Neural progenitor cell (in vitro differentiated cells): ENCODE data around the gene TNFRSF18. TPM values are rescaled to one million over a fixed set of nuclear protein-coding genes. Genes with fewer than 3 reads are reported as not detected.

Experiments
- DNase-seq: peaks from one replicate; pipeline ENCODE4 v3.0.0-alpha.2; 2016; ENCODE audit warnings: low spot score
- H2AFZ ChIP-seq: fragments of 200-600 bp; sonication (generic); replicated peaks from 2 replicates; pipeline ENCODE4 v1.6.1; 2016; ENCODE audit warnings: antibody characterized with exemption
- H3F3A ChIP-seq: fragments of 200-600 bp; sonication (generic); 2 replicates; pipeline ENCODE4 v1.6.1; 2016; ENCODE audit warnings: antibody characterized with exemption, low read depth
- H3K27ac ChIP-seq: fragments of 200-600 bp; sonication (generic); 2 replicates; pipeline ENCODE4 v1.5.1; 2016; ENCODE audit warnings: mild to moderate bottlenecking
- H3K27me3 ChIP-seq: fragments of 200-600 bp; sonication (generic); 2 replicates; pipeline ENCODE4 v1.6.1; 2016; ENCODE audit warnings: mild to moderate bottlenecking, moderate library complexity
- H3K36me3 ChIP-seq: fragments of 200-600 bp; sonication (generic); 2 replicates; pipeline ENCODE4 v1.5.1; 2016
- H3K4me1 ChIP-seq: fragments of 200-600 bp; sonication (generic); 2 replicates; pipeline ENCODE4 v1.6.1; 2016; ENCODE audit warnings: mixed run types
- H3K4me2 ChIP-seq: fragments of 200-600 bp; sonication (generic); 2 replicates; pipeline ENCODE4 v1.6.1; 2016
- H3K4me3 ChIP-seq: fragments of 200-600 bp; sonication (generic); 2 replicates; pipeline ENCODE4 v1.5.1; 2016
- H3K79me2 ChIP-seq: fragments of 200-600 bp; sonication (generic); 2 replicates; pipeline ENCODE4 v1.6.1; 2016; ENCODE audit warnings: low read depth
- H3K9ac ChIP-seq: fragments of 200-600 bp; sonication (generic); 2 replicates; pipeline ENCODE4 v1.6.1; 2016
- H3K9me3 ChIP-seq: fragments of 200-600 bp; sonication (generic); 2 replicates; pipeline ENCODE4 v1.5.1; 2016; ENCODE audit warnings: low read depth
- H4K20me1 ChIP-seq: fragments of 200-600 bp; sonication (generic); 2 replicates; pipeline ENCODE4 v1.6.1; 2016; ENCODE audit warnings: low read depth
- H3K27ac Mint-ChIP-seq: 3 replicates; pipeline ENCODE4 v1.8.0; 2021; ENCODE audit warnings: mixed read lengths
- H3K27me3 Mint-ChIP-seq: 2 replicates; pipeline ENCODE4 v1.8.0; 2022; ENCODE audit warnings: low read depth, mild to moderate bottlenecking, inconsistent platforms, moderate library complexity, mixed read lengths; ENCODE audit not compliant: insufficient read depth
- H3K36me3 Mint-ChIP-seq: 3 replicates; pipeline ENCODE4 v1.8.0; 2021; ENCODE audit warnings: mixed read lengths
- H3K4me1 Mint-ChIP-seq: 3 replicates; pipeline ENCODE4 v1.8.0; 2021; ENCODE audit warnings: mixed read lengths
- H3K4me3 Mint-ChIP-seq: 3 replicates; pipeline ENCODE4 v1.8.0; 2021; ENCODE audit warnings: mild to moderate bottlenecking, moderate library complexity, mixed read lengths
- H3K9me3 Mint-ChIP-seq: 3 replicates; pipeline ENCODE4 v1.8.0; 2020; ENCODE audit warnings: mixed read lengths
- CTCF ChIP-seq: fragments of 200-600 bp; sonication (generic); IDR thresholded peaks from 2 replicates; pipeline ENCODE4 v1.5.1; 2017; ENCODE audit warnings: antibody characterized with exemption, mild to moderate bottlenecking
- EZH2 ChIP-seq: fragments of 200-600 bp; sonication (generic); IDR thresholded peaks from 2 replicates; pipeline ENCODE4 v1.6.1; 2017; ENCODE audit warnings: antibody characterized with exemption, mild to moderate bottlenecking, moderate library complexity
- EZH2phosphoT487 ChIP-seq: fragments of 200-600 bp; sonication (generic); IDR thresholded peaks from 2 replicates; pipeline ENCODE4 v1.6.1; 2017; ENCODE audit warnings: antibody characterized with exemption
- total RNA-seq: library from RNA; depleted of rRNA; stranded (reverse); fragments of >200 nt; gene quantifications from 2 replicates; pipeline ENCODE4 v1.2.3, GENCODE V29; 2015; ENCODE audit warnings: low replicate concordance

TNFRSF18 gene
- total RNA-seq, 1 donor from 2014 or later: not detected

DNA sequence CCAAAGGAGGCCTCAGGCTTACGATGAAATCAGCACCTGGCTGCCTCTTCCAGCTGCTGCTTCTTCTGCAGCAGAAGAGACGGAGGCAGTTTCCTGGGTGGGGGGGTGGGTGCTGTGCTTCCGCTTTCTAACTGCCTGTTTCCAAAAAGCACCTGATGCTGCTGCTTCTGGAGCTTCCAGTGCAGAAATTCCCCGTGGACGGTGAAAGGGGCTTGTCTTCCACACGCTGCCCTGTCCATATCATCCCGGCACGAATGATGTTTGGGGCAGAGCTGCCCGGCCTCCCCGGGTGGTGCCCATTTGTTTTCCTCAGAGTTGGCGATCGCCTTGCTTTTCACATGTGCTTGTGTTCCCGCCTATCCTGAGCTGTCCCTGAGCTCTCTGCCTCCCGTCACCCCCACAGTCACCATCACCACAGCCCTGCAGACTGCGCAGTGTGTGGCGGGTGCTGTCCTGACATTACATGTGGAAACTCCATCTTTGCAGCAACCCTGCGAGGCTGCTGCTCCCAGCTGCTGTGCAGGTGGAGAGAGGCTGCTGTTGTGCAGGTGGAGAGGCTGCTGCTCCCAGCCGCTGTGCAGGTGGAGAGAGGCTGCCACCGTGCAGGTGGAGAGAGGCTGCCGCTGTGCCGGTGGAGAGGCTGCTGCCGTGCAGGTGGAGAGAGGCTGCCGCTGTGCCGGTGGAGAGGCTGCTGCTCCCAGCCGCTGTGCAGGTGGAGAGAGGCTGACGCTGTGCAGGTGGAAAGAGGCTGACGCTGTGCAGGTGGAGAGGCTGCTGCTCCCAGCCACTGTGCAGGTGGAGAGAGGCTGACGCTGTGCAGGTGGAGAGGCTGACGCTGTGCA, 30.9 kb downstream of the TNFRSF18 start:
- no peaks in the 10 kb centered on the region for H3K36me3 ChIP-seq
- TF ChIP-seq EZH2phosphoT487 (no peak), CTCF (no peak), EZH2 (no peak)
- Mint-ChIP-seq H3K36me3 (no peaks in the 10 kb centered on the region), H3K27ac (no peak overlapping the region), H3K4me3 (no peak overlapping the region), H3K4me1 (peaks cover 20% of the 10 kb centered on the region), H3K27me3 (peaks cover 13% of the 10 kb centered on the region), H3K9me3 (no peaks in the 10 kb centered on the region)
- H3K9me3 ChIP-seq: no peaks in the 10 kb centered on the region
- H3K4me2 ChIP-seq: no peak overlapping the region
- H3K27me3 ChIP-seq: peaks cover 33% of the 10 kb centered on the region
- no peak overlapping the region for H2AFZ ChIP-seq
- H3K9ac ChIP-seq: no peak overlapping the region
- H3K27ac ChIP-seq: no peak overlapping the region
- H3K79me2 ChIP-seq: no peaks in the 10 kb centered on the region
- H3K4me1 ChIP-seq: peaks cover 13% of the 10 kb centered on the region
- H4K20me1 ChIP-seq: no peaks in the 10 kb centered on the region
- DNase-seq: no peak
- H3K4me3 ChIP-seq: no peak overlapping the region
- peaks cover 4% of the 10 kb centered on the region for H3F3A ChIP-seq

- Histone ChIP-seq H3K27ac (no peak within 1 kb of the TSS), H3K4me3 (no peak within 1 kb of the TSS), H4K20me1 (no peaks in the 10 kb centered on the region), H3K9ac (no peak within 1 kb of the TSS), H3K4me2 (peak within 1 kb of the TSS; percentile 60), H3K79me2 (no peaks in the 10 kb centered on the region), H3K27me3 (peaks cover 33% of the 10 kb centered on the region), H3K36me3 (no peaks in the 10 kb centered on the region), H2AFZ (no peak within 1 kb of the TSS), H3F3A (peaks cover 4% of the 10 kb centered on the region), H3K9me3 (no peaks in the 10 kb centered on the region), H3K4me1 (peaks cover 13% of the 10 kb centered on the region)
- Mint-ChIP-seq H3K36me3 (no peaks in the 10 kb centered on the region), H3K4me3 (peak within 1 kb of the TSS; percentile 59), H3K4me1 (peaks cover 25% of the 10 kb centered on the region), H3K27ac (no peak within 1 kb of the TSS), H3K27me3 (peaks cover 13% of the 10 kb centered on the region), H3K9me3 (no peaks in the 10 kb centered on the region)
- DNase-seq: peak; percentile 69
- TF ChIP-seq CTCF: no peak
- TF ChIP-seq EZH2: no peak
- no peak for TF ChIP-seq EZH2phosphoT487
Observed at GRCh38 chr1:1173793-1174415, 32.5 kb downstream of the TNFRSF18 start, which contains the start of gene TTLL10. Gene TTLL10 (plus strand): TSS chr1:1173880. CDS start chr1:1179216, 5,336 bp downstream.

DNA sequence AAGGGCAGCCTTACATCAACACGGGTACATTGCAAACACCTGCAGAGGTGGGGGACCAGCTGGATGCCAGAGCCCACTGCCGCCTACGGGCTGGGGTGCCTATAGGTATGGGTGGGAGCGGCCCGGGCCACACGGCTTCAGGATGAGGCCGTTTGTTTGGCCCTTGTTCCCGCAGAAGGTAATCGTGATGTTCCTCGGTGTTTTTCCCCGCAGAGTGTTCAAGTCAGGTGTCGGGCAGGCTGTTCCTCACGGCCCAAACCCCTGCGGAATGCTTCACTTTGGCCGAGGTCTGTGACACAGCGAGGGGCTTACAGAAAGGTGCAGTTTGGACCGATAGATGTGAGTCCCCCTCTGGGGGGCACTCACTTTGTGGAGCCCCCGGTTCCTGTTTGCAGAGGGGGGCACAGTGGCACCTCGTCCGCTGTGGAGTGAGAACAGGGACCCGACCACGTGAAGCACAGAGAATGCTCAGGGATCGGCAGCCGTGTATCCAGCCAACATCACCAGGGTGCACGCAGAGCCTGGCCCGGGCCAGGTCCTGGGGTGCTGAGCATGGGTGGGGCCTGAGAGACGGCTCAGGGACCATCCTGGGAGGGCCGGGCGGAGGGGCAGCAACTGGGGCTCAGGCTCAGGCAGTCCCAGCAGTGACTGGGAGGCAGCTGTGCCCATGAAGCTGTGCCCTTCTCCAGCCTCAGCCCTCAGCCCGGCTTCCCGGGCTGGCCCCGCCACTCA, 33.2 kb downstream of the TNFRSF18 start:
- H3K4me2 ChIP-seq: peak overlapping the region; percentile 60
- DNase-seq: peak; percentile 1

More for the DNA sequence above, 33.2 kb downstream of the TNFRSF18 start:
- no peaks in the 10 kb centered on the region for H4K20me1 ChIP-seq
- H3K36me3 Mint-ChIP-seq: no peaks in the 10 kb centered on the region
- H2AFZ ChIP-seq: no peak overlapping the region
- H3K4me1 ChIP-seq: peaks cover 13% of the 10 kb centered on the region
- H3K27me3 Mint-ChIP-seq: peaks cover 13% of the 10 kb centered on the region
- TF ChIP-seq EZH2phosphoT487 (no peak), CTCF (no peak), EZH2 (no peak)
- H3K79me2 ChIP-seq: no peaks in the 10 kb centered on the region
- peaks cover 4% of the 10 kb centered on the region for H3F3A ChIP-seq
- H3K9me3 ChIP-seq: no peaks in the 10 kb centered on the region
- H3K27me3 ChIP-seq: peaks cover 33% of the 10 kb centered on the region
- H3K4me1 Mint-ChIP-seq: peaks cover 25% of the 10 kb centered on the region
- H3K4me3 ChIP-seq: no peak overlapping the region
- H3K9ac ChIP-seq: no peak overlapping the region
- no peaks in the 10 kb centered on the region for H3K9me3 Mint-ChIP-seq
- no peaks in the 10 kb centered on the region for H3K36me3 ChIP-seq
- H3K27ac ChIP-seq: no peak overlapping the region
- no peak overlapping the region for H3K27ac Mint-ChIP-seq
- peak overlapping the region; percentile 10 for H3K4me3 Mint-ChIP-seq
